NCI-H2107 treated with DMSO at 0.1 percent for 48 hours (cell line): ENCODE results near the gene HOXB9.
A peak's percentile ranks its signal among the peaks of the same experiment; 100 is the strongest.

ENCODE experiments used
- DNase-seq: peaks from one replicate; lab custom pipeline; 2025; ENCODE audit not compliant: unreplicated experiment; lab: John Stamatoyannopoulos, UW

Gene HOXB9

DNA sequence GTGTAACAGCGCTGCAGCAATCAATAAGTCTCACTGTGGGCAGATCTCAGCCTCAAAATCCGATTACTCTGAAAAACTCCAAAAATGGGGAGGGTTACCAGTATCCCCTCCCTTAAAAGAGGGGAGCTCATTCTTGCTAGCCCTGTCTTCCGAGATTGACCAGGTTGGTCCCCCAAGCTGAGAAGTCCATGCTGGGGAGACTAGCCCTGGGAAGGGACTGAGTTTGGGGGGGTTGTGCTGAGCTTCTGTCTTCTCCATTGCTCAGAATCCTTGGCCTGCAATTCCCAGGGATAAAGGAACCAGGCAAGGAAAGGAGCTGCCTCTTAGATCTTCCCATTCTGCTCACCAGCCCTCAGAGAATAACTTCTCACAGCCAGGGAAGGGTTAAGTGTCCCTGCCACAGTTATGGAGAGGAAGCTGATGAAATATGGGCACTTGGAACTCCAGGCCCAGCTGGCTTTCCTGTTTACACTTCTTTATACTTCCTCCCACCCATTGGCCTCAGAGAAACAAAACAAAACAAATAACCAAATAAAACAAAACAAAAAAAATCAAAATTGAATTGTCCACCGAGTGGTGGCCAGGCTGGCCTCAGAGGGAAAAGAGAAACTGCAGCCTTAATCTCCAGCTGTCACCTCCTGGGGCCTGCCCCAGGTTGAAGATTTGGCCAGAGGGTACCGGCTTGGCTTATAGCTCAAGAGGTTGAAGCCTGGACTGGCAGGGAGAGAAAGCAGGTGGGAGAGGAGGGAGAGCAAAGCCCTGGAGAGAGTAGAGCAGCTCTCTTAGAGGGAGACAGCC lies 38.7 kb downstream of the HOXB9 start:
- peak; percentile 94 for DNase-seq

DNA sequence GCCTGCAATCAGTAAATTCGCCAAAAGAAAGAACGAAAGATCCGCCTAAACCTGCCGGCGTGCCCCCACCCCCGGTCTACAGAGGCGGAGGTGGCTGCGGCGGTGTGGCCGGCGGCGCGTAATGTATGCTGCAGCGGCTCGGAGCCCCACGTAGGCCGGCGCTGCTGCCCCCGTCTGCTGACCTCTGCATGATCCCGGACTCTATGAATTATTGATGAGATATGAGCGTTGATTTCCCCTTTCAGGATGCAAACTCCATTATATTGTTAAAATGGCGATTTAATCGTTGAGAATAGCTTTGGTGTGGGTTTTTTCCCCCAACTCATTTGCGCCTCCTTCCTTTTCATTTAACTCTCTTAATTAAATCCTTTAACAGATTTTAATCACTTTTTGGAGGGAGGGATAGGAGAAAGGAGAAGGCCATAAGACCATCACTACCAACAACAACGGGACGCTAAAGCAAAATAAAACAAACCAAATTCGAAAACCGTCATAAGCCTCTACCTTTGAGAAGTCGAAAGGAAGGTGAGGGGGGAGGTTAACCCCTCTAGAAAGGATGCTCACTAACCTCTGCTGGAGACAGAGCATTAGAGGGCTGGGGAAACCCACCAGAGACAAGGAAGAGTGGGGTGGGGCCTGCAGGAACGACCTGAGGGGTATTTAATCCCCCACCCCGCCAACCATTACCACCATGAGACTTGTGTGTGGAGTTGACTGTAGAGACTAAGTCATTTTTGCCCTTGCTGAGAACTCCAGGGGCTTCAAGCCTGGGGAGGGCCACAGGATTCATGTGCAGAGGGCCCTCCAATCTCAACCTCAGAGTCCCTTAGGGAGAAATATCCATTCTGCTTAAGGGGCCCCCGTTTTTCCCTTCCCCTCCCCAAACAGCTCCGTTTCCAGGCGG lies 39.6 kb downstream of the HOXB9 start:
- no peak for DNase-seq

DNA sequence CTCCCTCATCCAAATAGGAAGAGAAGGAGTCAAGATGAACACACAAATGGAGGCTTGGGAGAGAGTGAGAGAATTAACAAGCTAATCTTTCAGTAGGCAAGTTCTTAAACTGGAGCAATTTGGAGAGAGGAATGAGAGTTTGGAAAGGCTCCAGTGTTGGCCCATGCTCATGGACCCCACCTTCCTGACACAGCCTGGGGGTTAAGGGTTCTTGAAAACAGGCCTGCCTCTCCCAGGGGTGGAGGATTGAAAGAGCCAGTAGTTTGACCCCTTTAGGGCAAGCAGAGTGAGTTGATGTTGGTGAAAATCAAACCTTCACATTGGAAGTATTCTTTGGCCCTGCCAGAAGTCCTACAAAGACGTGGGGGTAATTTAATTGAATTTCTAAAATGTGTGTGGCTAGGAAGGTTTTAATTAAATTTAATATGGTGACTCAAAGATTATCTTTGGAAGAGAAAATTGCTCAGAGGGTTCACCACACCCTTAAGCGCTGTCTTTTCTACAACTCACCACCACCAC lies 41.9 kb downstream of the HOXB9 start:
- no peak for DNase-seq

DNA sequence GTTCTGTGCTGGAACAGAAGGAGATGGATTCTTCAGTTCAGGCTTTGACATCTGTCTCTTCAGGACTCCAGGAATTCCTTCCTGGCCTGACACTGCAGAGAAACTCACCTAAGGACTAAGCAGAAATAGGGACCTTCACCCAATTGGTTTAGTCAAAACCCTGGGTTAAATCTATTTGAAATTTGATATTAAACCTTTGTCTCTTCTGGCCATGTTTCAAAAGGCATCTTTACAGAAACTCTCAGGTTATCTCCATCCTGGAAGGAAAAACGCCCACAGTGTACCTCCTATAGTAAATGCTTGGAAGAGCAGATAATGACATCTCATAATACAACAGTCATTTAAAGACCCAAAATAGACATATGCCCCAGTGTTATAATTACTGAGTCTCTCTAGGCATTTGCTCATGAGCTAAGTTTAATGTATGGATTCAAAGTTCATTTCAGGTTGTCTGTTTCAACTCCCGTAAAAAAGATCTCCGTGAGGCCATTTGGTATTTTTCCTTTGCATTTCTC lies 42.4 kb downstream of the HOXB9 start:
- no peak for DNase-seq

DNA sequence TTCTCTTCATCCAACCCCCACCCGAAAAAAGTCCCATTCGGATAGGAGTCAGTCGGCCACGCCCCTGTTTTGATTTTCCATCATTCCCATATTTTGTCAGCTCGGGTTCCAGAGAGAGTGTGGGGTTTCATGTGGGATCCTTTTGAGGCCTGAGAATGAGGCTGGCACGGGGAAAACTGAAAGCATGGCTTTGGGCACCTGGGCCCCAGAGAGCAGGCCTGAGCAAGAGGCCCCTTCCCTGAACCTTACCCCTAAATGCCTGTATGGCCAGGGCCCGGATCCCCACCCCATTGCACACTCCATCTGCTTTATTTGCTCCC lies 43.4 kb downstream of the HOXB9 start:
- peak; percentile 57 for DNase-seq

DNA sequence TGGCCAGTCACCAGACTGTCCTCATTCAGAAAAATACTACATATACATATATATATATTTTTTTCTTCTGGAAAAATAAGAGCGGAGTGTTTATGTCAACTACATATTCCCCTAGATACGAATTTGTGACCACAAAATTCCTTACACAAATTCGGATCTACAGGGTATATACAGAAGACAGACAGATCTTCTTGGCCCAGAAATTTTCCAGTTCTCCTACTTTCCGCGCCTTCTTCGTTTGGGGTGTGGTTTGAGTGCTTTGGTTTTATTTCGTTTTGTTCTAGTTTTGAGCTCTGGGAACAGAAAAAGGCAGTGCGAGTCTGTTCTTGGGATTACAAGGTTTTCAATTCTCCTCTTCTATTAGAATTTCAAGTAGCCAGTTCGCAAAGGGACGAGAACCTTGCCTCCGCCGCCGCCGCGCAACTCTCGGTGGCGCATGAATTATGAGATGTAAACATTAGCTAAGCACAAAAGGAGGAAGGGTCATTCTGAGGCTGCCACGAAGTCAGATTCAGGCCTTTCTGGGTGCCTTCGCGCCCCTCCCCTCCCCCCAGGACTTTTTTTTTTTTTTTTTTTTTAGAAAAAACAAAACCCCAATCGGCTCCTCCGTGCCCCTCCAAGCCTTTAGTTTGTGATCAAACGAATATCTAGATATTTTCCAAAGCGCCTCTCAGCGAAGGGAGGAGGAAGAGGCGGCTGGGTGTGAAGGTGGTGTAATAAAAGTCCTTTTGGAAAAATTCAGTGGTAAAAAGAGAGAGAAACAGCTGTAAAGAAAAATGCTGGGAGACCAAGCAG lies 46.2 kb downstream of the HOXB9 start:
- DNase-seq, result no peak

DNA sequence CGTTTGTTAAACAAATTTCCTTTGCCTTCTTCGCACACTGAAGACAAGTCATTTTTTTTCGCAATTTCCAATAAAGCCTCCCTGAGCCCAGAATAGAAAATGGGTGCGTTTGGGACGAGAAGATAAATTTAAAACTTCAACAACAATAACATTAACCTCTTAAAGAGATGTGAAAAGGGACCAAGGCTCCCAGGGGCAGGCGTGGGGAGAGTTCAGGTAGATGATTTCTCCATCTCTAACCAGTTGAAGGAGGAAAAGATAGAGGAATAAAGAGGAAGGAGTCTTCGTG lies 46.7 kb downstream of the HOXB9 start:
- peak; percentile 71 for DNase-seq

DNA sequence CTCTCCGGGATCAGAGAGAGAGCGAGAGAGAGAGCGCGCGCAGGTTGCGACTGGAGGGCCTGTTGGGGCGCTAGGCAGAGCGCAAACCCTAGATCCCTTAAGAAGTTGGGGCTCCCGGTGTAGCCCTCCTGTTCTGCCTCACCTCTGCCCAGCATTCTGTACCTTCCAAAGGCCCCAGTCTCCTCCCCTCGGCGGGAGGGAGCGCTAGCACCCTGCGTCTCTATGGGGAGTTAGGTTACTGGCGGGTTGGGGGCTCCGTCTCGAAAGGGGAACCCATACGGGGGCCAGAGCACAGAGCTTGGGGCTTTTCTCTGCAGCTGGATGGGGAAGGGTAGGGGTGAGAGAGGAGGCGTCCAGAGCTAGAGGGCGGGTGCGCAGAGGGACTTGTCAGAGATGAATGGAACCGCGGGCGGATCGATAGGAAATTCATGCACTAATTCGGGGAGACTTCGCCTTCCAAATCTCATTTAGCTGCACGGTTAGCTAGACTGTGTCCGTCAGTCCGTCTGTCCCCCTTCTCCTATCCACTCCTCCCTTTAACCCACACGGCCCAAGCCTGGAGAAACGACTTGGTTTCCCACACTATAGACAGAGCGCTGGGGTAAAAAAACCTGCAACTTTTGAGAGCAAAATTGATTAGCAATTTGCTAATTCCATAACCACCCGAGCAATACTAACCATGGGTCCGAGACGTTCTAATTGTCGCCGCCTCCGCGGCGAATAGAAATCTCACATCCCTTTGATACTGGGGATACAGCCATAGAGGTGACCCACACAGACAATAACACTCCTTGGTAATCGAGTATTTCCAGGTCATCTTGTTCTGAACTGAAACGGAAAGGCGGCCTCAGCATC lies 47.3 kb downstream of the HOXB9 start:
- peak; percentile 71 for DNase-seq

DNA sequence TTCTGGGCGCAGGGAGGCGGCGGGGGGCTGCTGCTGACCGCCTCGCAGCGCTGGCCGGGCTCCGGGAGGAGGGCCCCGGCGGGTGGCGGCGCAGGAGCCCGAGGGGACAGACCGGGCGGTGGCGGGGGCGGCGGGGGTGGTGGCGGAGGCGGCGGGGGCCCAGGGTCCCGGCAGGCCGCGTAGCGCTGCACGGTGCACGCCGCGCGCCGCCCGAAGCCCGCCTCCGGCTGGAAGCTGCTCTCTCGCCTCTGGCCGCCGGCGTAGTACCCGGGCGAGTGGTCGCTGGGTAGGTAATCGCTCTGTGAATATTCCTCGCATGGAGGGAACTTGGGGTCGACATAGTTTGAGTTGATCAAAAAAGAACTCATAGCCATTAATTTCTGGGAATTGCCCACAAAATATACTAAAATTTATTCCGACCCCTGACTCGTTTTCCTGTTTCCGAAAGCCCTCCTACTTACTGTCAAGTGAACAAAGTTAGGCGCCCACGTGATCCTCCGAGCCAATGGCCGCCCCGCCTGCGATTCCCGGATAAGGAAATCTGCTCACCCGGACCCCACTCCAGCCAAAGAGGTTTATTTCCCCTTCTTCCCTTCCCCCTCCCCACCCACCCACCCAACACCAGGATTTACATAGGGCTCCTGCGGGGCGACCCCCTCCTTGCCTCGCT lies 48.1 kb downstream of the HOXB9 start, which contains the start of gene HOXB4:
Gene HOXB4 (minus strand): TSS at position 405 of the 670 bp plus-strand sequence. CDS start 31 bp downstream, at position 374.
- peak; percentile 82 for DNase-seq

DNA sequence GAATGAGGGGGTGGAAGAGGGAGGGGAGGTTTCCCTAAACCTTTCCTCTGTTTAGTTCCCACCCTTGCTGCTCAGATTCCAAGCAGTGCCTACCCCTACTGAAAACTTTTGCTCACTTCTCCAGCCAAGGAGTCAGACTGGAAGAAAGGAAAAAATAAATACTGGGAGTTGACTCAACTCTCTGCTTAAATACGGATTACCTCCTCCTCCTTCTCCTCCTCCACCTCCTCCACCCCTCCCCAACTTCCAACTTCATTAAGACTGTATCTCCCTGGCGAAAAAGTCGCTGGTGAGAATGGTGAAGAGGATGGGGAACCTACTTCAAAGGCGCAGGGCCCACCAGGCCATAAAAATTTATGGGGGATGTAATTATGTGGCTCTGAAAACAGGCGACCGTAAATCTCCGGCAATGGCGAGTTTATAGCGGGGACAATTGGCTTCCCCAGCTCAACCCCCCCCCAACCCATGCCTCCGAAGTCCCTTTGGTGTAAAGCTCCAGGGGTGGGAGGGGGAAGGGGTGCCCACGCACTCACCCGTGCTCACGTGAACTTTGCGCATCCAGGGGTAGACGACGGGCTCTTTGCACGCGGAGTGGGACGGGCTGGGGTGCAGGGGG lies 48.7 kb downstream of the HOXB9 start:
- DNase-seq, result no peak

DNA sequence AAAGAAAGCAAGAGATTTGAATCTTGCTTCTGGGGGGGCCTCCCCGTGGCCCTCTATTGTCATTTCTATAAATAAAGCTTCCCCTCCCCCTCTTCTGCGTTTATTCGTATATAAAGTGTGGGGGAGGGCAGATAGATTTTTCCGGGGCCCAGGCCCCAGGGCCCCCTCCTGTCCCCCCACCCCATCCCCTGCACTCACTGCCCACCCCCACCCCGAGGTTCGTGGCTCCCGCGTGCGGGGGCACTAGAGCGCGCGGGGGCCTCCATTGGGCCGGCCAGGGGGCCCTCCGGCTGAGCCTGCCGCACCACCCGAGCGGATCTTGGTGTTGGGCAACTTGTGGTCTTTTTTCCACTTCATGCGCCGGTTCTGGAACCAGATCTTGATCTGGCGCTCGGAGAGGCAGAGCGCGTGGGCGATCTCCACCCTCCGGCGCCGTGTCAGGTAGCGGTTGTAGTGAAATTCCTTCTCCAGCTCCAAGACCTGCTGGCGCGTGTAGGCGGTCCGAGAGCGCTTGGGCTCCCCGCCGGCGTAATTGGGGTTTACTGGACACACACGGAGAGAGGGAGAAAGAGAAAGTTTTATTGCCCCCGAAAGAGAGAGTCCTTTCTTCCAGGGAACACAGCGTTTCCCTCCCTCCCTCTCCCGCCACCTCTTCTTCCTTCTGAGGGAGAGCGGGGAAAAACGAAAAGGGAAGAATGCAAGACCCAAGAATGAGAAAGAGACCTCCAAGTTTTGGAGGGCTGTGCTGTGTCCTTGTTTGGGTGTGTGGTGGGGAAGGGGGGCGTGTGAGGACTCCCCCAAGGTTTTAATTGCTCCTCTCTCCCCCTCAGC lies 49.5 kb downstream of the HOXB9 start:
- no peak for DNase-seq

DNA sequence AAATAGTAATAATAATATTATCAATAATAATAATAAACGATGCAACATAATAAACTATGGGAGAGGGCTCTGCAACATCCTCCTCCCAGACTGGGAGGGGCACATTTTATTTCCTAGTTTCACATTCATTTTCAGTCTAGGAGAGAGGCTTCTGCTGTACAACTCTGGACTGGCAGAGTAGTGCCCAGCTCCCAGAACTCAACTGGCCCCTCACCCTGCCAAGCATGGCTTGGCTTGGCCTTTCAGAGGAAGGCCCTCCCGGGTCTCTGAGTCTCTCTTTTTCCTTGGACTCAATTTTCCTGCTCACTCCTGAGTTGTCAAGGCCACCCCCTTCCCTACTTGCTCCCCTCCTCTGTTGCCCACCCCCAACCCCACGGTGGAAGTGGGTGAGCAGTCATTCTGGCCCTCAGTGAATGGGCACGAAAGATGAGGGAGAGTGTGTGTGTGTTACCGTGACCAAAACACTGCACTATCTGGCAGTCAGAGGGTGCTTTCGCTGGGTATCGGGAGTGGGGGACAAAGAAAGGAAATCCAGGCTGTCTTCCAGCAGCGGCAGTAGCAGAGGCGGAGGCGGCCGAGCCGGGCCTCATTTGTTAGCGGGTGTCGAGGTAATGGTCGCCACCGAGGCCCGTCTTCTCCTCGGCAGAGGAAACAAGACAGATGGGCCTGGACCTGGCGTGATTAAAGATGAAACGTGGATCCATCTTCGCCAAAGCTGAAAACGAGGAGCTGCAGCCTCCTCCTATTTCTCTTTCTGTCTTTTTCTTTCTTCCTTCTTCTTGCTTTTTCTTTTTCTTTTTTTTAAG lies 50.3 kb downstream of the HOXB9 start:
- no peak for DNase-seq

DNA sequence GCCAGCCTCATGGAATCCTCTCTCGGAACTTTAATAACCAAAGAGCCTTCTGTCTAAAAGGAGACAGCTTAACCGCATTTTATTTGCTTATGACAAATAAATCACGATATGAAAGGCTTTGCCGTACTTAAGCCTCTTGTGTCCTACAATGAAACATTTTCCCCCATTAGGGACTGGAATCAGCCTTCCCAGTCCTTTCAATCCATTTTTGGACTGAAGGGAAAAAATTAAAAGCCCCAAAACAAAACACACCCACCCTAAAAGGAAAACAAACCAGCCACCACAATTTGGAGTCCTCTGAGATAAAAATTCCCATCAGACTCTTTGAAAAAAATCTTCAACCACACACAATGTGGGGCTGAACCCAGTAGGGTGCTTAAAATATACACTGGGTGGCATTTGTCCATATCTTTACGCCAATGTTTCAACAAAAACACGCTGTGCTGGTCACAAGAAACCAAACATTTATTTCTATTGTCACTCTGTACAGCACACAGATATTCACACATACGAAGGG lies 51.0 kb downstream of the HOXB9 start:
- DNase-seq, result peak; percentile 81

DNA sequence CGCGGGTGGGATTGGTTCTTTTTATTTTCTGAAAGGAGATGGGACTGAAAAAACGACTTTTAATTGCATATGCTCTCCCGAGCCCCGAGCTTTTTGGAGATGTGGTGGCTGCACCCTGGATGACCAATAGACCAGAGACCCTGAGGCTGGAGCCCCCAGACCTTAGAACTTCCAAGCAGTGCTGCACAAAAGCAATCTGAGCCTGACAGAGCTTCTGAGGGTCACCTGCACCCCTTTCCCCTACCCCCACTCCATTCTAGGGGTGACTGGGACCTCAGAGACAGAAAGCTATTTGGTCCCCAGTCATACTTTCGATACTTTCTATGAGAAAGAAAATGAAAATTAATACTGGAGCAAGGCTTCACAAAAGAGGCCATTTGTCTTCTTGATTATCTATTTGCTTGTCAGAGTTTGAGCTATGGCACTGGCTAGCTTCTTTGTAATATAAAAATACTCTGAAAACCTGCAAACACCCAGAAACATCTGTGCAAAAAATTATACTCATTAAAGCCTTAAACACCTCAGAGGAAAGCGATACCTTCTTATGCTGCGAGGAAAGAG lies 51.6 kb downstream of the HOXB9 start:
- no peak for DNase-seq

DNA sequence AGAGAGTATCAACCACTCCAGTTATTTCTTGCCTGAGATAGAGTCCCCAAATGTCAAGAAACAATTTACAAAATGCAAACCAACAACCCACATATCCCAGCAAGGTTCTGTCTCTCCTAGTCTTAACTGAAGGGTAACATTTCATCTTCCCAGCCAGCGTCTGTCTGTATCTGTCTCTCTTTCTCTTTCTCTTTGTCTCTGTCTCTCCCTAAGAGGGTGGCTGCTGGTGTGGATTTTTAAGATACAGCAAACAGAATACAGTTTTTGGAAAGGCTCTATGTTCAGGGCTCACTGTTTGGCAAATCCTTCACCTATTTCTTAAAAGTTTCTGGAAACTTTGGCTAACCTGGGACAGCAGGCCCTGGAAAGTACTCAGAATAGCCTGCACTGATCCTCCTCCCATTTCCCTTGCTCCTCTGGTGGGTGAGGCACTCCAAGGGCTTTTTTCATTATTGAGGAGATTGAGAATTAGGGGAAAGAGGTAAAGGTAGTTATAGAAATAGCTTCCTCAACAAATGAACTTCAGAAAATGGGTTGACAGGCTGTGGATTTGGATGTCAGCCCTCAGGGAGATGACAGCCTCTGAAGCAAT lies 54.2 kb downstream of the HOXB9 start:
- no peak for DNase-seq
